NB4 (cell line): ENCODE results near the gene GPR179.

Source experiments
- CTCF ChIP-seq: IDR thresholded peaks from one replicate; pipeline ENCODE4 v1.5.1; 2012; ENCODE audit warnings: low read depth, low read length
- TF ChIP-seq, protein P1 (sequence below): IDR thresholded peaks from 2 replicates; pipeline ENCODE4 v1.6.1; 2011; ENCODE audit warnings: low read depth, low read length

DNA sequence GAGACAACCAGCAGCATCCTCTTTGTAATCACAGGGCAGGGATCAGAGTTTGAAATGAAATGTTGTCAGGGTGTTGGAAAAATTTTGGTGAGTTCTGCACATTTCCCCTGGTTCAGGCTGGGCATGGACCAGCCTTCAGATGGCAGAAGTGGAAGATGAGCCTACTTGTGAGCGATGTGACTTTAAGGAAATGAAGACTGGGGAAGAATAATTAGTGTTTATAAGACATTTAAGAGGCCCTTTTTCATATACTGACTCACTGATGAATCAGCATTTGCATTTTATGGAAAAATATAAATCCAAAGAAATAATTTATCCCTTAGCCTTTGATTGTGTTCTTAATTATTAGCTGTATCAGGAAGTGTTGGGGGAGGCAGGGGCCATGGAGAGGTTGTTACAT, 20.9 kb downstream of the GPR179 start:
- TF ChIP-seq CTCF: no peak
- TF ChIP-seq, protein P1, sequence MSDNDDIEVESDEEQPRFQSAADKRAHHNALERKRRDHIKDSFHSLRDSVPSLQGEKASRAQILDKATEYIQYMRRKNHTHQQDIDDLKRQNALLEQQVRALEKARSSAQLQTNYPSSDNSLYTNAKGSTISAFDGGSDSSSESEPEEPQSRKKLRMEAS: no peak
